PC-3 (cell line): ENCODE data around the gene NTHL1. TPM values are rescaled to one million over a fixed set of nuclear protein-coding genes. Genes with fewer than 3 reads are reported as not detected.

Source experiments
- ATAC-seq: fragments of 200-7000 bp; cut with Tn5 transposase; 2 replicates; pipeline ENCODE4 v1.9.1; 2020; ENCODE audit warnings: mild to moderate bottlenecking, moderate library complexity
- BruUV-seq: library from RNA; stranded (reverse); fragments of 400-500 nt; replicated peaks from 2 replicates; lab custom pipeline; 2021; lab: Mats Ljungman, UMichigan
- CTCF ChIA-PET: fragments of 300-600 bp; sonication (Branson Sonifier 250); formaldehyde crosslinking; loops from one replicate; lab custom pipeline; 2022; ENCODE audit warnings: antibody characterized with exemption; lab: Charles Lee
- POLR2A ChIA-PET: fragments of 300-600 bp; sonication (Branson Sonifier 250); formaldehyde crosslinking; loops from one replicate; lab custom pipeline; 2022; ENCODE audit warnings: antibody characterized with exemption; ENCODE audit not compliant: unreplicated experiment; lab: Charles Lee
- DNase-seq: peaks from one replicate; pipeline ENCODE4 v3.0.0-alpha.2; 2015
- H2AFZ ChIP-seq: fragments of 300-600 bp; sonication (generic); 2 replicates; pipeline ENCODE4 v1.6.0; 2016; ENCODE audit warnings: antibody characterized with exemption, low read length
- H3F3A ChIP-seq: fragments of 300-600 bp; sonication (generic); one replicate; pipeline ENCODE4 v1.6.0; 2017; ENCODE audit warnings: antibody characterized with exemption, low read length, control low read depth, mild to moderate bottlenecking; ENCODE audit not compliant: unreplicated experiment
- H3K27ac ChIP-seq: fragments of 300-600 bp; sonication (generic); 2 replicates; pipeline ENCODE4 v1.5.1; 2016; ENCODE audit warnings: mild to moderate bottlenecking, low read length
- H3K27me3 ChIP-seq: fragments of 300-600 bp; sonication (generic); 2 replicates; pipeline ENCODE4 v1.6.1; 2016; ENCODE audit warnings: low read length, mixed read lengths
- H3K36me3 ChIP-seq: fragments of 300-600 bp; sonication (generic); 2 replicates; pipeline ENCODE4 v1.6.1; 2016; ENCODE audit warnings: low read depth, mixed run types, low read length, mixed read lengths
- H3K4me1 ChIP-seq: fragments of 300-600 bp; sonication (generic); 2 replicates; pipeline ENCODE4 v1.5.1; 2016; ENCODE audit warnings: low read length; ENCODE audit not compliant: insufficient read depth
- H3K4me2 ChIP-seq: fragments of 300-600 bp; sonication (generic); 2 replicates; pipeline ENCODE4 v1.6.0; 2016; ENCODE audit warnings: low read length
- H3K4me3 ChIP-seq: fragments of 300-600 bp; sonication (generic); 2 replicates; pipeline ENCODE4 v1.5.1; 2016; ENCODE audit warnings: mild to moderate bottlenecking, low read length, mixed read lengths
- H3K79me2 ChIP-seq: fragments of 300-600 bp; sonication (generic); 2 replicates; pipeline ENCODE4 v1.6.1; 2017; ENCODE audit warnings: low read length, mixed read lengths
- H3K9ac ChIP-seq: fragments of 300-600 bp; sonication (generic); 2 replicates; pipeline ENCODE4 v1.6.0; 2016; ENCODE audit warnings: mild to moderate bottlenecking, low read length
- H3K9me2 ChIP-seq: fragments of 300-600 bp; sonication (generic); replicated peaks from 2 replicates; pipeline ENCODE4 v1.6.1; 2016; ENCODE audit warnings: mixed run types, low read length, mixed read lengths
- H3K9me3 ChIP-seq: fragments of 300-600 bp; sonication (generic); 2 replicates; pipeline ENCODE4 v1.6.1; 2016; ENCODE audit warnings: low read length, mixed read lengths
- H4K20me1 ChIP-seq: fragments of 300-600 bp; sonication (generic); 2 replicates; pipeline ENCODE4 v1.6.1; 2016; ENCODE audit warnings: low read length, mixed read lengths
- CTCF ChIP-seq: fragments of 300-600 bp; sonication (generic); conservative IDR thresholded peaks from 2 replicates; pipeline ENCODE4 v1.5.1; 2017; ENCODE audit warnings: antibody characterized with exemption, low read depth, mild to moderate bottlenecking, low read length
- EZH2 ChIP-seq: fragments of 300-600 bp; sonication (generic); IDR thresholded peaks from one replicate; pipeline ENCODE4 v1.6.1; 2017; ENCODE audit warnings: antibody characterized with exemption, mild to moderate bottlenecking, low read length; ENCODE audit not compliant: unreplicated experiment
- EZH2phosphoT487 ChIP-seq: fragments of 300-600 bp; sonication (generic); IDR thresholded peaks from 2 replicates; pipeline ENCODE4 v1.6.1; 2018; ENCODE audit warnings: mild to moderate bottlenecking, antibody characterized with exemption, low read length, borderline replicate concordance
- intact Hi-C: fragments of 100-400 bp; cut with micrococcal nuclease; formaldehyde crosslinking; loops from 2 replicates; pipeline ENCODE4 v1.9.0; 2023
- total RNA-seq: library from RNA; depleted of rRNA; stranded (reverse); fragments of >200 nt; gene quantifications from 2 replicates; pipeline ENCODE4 v1.2.3, GENCODE V29; 2014

NTHL1 gene
- total RNA-seq, 1 experiment from 2014 or later, result 90.1 TPM

- ChIA-PET POLR2A (no interaction called here), CTCF (no interaction called here)
- Histone ChIP-seq H3K4me3 (no peak overlapping the region), H3K27me3 (no peaks in the 10 kb centered on the region), H3K4me2 (no peak overlapping the region), H3K79me2 (no peaks in the 10 kb centered on the region), H3K9me2 (no peaks in the 10 kb centered on the region), H3K27ac (no peak overlapping the region), H3K9me3 (no peaks in the 10 kb centered on the region), H2AFZ (no peak overlapping the region), H3K9ac (no peak overlapping the region), H3K4me1 (peaks cover 8% of the 10 kb centered on the region), H3F3A (no peaks in the 10 kb centered on the region), H4K20me1 (no peaks in the 10 kb centered on the region), H3K36me3 (no peaks in the 10 kb centered on the region)
- no TSS peak for BruUV-seq
- intact Hi-C loops, result no loop called here
- ATAC-seq, result no peak
- no peak for DNase-seq
- TF ChIP-seq EZH2phosphoT487, result no peak
- TF ChIP-seq CTCF, result no peak
- no peak for TF ChIP-seq EZH2
Observed at GRCh38 chr16:2092866-2093265, 45.2 kb upstream of the NTHL1 start.

GRCh38 chr16:2092256-2092620 lies 44.6 kb upstream of the NTHL1 start:
- Histone ChIP-seq H3K4me1 (peaks cover 8% of the 10 kb centered on the region), H3K27me3 (no peaks in the 10 kb centered on the region), H3F3A (no peaks in the 10 kb centered on the region), H3K27ac (no peak overlapping the region), H3K4me3 (no peak overlapping the region), H3K79me2 (no peaks in the 10 kb centered on the region), H3K9me2 (no peaks in the 10 kb centered on the region), H3K36me3 (no peaks in the 10 kb centered on the region), H3K9ac (no peak overlapping the region), H3K9me3 (no peaks in the 10 kb centered on the region), H4K20me1 (no peaks in the 10 kb centered on the region), H3K4me2 (no peak overlapping the region), H2AFZ (no peak overlapping the region)
- ATAC-seq (no peak), DNase-seq (no peak)
- intact Hi-C loops, result no loop called here
- POLR2A ChIA-PET, result no interaction called here
- TF ChIP-seq CTCF (no peak), EZH2 (no peak), EZH2phosphoT487 (no peak)
- no TSS peak for BruUV-seq
- CTCF ChIA-PET, result no interaction called here

- DNase-seq (no peak), ATAC-seq (no peak)
- no peaks in the 10 kb centered on the region for H3F3A ChIP-seq
- peaks cover 8% of the 10 kb centered on the region for H3K4me1 ChIP-seq
- H4K20me1 ChIP-seq, result no peaks in the 10 kb centered on the region
- no peaks in the 10 kb centered on the region for H3K9me3 ChIP-seq
- H3K27ac ChIP-seq, result no peak overlapping the region
- H3K79me2 ChIP-seq, result no peaks in the 10 kb centered on the region
- no peaks in the 10 kb centered on the region for H3K27me3 ChIP-seq
- no peak overlapping the region for H2AFZ ChIP-seq
- no peak for TF ChIP-seq EZH2
- TF ChIP-seq EZH2phosphoT487, result no peak
- no peak for TF ChIP-seq CTCF
- no peaks in the 10 kb centered on the region for H3K9me2 ChIP-seq
- ChIA-PET CTCF (interaction anchor here (0.8 kb wide), 1 partner anchor 49 kb away, joined by 5 read pairs; no protein-coding TSS in a partner anchor), POLR2A (no interaction called here)
- peak overlapping the region; percentile 77 for H3K4me2 ChIP-seq
- peak overlapping the region; percentile 40 for H3K9ac ChIP-seq
- BruUV-seq, result no TSS peak
- intact Hi-C loops, result no loop called here
- no peaks in the 10 kb centered on the region for H3K36me3 ChIP-seq
- H3K4me3 ChIP-seq, result peak overlapping the region; percentile 48; the same call in 1 of the 2 replicates
Observed at GRCh38 chr16:2091547-2092255, 44.1 kb upstream of the NTHL1 start.
